Nephron (organoid): ENCODE data around the gene GPS1.

Experiments
- H3K27ac Mint-ChIP-seq, 3 experiments: 2 replicates each; pipeline ENCODE4 v1.8.0; 2020; ENCODE audit warnings: mixed read lengths in 3 of 3, mild to moderate bottlenecking in 2 of 3, moderate library complexity in 1 of 3
- H3K27me3 Mint-ChIP-seq: 2 replicates; pipeline ENCODE4 v1.8.0; 2021; ENCODE audit warnings: low read depth, mild to moderate bottlenecking, moderate library complexity, mixed read lengths
- H3K36me3 Mint-ChIP-seq: 2 replicates; pipeline ENCODE4 v1.8.0; 2020; ENCODE audit warnings: low read depth, mixed read lengths
- H3K4me1 Mint-ChIP-seq: 2 replicates; pipeline ENCODE4 v1.8.0; 2020; ENCODE audit warnings: mixed read lengths
- H3K4me3 Mint-ChIP-seq, 3 experiments: 2 replicates each; pipeline ENCODE4 v1.8.0; 2020; ENCODE audit warnings: mild to moderate bottlenecking in 3 of 3, mixed read lengths in 3 of 3, moderate library complexity in 2 of 3
- H3K9me3 Mint-ChIP-seq: 2 replicates; pipeline ENCODE4 v1.8.0; 2020; ENCODE audit warnings: mixed read lengths
- CTCF ChIP-seq, 3 experiments: fragments of 200-600 bp; sonication (generic); IDR thresholded peaks; one replicate each; pipeline ENCODE4 v1.5.0; 2021; ENCODE audit warnings: antibody characterized with exemption in 3 of 3; ENCODE audit not compliant: unreplicated experiment in 3 of 3

GPS1 gene

DNA sequence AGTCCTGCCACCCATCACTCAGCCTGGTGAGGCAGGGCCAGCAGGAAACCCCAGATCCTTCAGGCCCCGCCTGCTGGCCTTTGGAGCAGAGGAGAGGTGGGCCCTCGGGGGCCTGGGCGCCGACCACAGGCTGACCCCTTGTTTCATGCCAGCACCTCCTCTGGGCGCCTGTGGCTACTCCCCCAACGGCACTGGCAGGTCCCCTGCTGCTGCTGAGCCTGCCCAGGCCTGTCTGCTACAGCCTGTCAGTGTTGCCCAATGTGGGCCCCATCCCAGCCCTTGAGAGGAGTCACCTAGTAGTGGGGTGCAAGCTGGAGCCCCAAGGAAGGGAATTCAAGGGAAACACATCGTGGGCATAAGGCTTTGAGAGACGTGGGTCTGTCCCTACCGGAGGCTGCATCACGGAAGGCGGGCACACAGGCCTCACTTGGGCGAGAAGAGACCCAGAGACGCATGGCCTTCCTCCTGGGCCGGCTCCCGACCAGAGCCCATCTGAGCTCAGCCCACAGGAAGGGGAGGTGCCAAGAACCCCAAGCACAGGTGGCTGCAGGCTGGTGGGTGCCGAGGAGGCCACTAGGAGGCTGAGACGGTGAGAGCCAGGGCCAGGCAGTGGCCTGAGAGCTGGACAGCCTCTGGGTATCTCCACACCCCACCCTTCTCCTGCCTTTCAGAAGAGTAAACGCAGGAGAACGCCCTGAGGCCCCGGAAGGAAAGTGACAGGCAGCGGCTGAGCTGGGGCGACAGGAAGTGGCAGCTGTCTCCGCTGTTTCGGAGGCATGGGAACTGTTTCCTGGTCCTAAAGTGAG, 54.4 kb downstream of the GPS1 start:
- Mint-ChIP-seq H3K36me3 (no peaks in the 10 kb centered on the region), H3K27ac (peak overlapping the region; percentile 63 to 82 (median 68)), H3K4me3 (no peak overlapping the region), H3K27me3 (no peaks in the 10 kb centered on the region), H3K9me3 (no peaks in the 10 kb centered on the region), H3K4me1 (peaks cover 28% of the 10 kb centered on the region)
- peak; percentile 21 to 39 (median 28) for TF ChIP-seq CTCF (IDR thresholded peaks at IDR 0.05; ENCODE audit: unreplicated experiment in 3 of 3)

GRCh38 chr17:82106688-82107305, 55.1 kb downstream of the GPS1 start:
- no peaks in the 10 kb centered on the region for H3K9me3 Mint-ChIP-seq
- H3K27ac Mint-ChIP-seq: peak overlapping the region; percentile 63 to 82 (median 68)
- peaks cover 28% of the 10 kb centered on the region for H3K4me1 Mint-ChIP-seq
- no peaks in the 10 kb centered on the region for H3K36me3 Mint-ChIP-seq
- no peaks in the 10 kb centered on the region for H3K27me3 Mint-ChIP-seq
- no peak overlapping the region for H3K4me3 Mint-ChIP-seq
- no peak for TF ChIP-seq CTCF (IDR thresholded peaks at IDR 0.05; ENCODE audit: unreplicated experiment in 3 of 3)
